Dermis microvascular lymphatic vessel endothelial cell (primary cell): ENCODE measurements around the gene ATP9A. TPM values are rescaled to one million over a fixed set of nuclear protein-coding genes. Genes with fewer than 3 reads are reported as not detected.
A peak's percentile ranks its signal among the peaks of the same experiment; 100 is the strongest.
"Not testable (repeated sequence)": the region's sequence is repeated elsewhere in the genome, so short reads cannot be mapped to it uniquely, and the experiment has no call there.

ENCODE experiments used
- DNase-seq, 2 donors: peaks; one replicate each; pipeline versions ENCODE4 v3.0.0 to v3.0.0-alpha.2; 2010; ENCODE audit warnings: low read depth in 2 of 2
- total RNA-seq: library from RNA; depleted of rRNA; stranded (reverse); fragments of >200 nt; gene quantifications from 2 replicates; pipeline ENCODE4 v1.2.1, GENCODE V29; 2014

The ATP9A gene
- total RNA-seq, 1 donor from 2014 or later: 54.0 TPM

DNA sequence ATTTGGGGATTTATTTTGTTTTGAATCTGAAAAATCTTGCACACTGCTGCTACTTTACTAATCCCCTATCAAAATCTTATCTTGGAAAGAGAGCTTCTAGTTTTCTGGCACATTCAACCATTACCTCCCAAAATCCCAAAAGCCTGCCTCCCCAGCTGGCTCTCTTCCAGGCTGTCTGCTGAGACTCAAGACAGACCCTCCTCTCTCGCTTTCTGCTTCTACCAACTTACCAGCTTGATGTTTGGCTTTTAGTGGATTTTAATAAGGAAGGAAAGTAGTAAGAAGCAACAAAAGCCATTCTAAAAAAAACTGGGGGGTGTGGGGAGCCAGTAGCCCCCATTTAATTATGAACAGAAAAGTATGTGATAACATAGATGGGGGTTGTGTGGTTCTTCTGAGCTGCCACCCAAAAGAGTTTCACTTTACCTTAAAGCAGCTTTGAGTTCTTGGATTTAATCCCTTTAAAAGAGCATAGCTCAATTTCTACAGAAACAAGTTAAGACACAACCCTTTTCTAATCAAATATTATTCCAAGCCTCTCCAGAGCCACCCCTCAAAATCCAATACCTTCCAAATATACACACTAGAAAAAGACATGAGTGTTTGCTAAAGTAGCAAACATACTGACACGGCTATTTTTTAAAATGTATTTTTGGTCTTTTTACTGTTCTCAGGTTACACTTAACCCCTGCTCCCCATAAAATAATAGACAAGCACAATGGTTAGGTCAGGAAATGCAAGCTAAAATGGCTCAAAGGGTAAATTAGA is 71.7 kb downstream of the ATP9A start:
- peak in 1 of 2 donors; percentile 34 for DNase-seq

DNA sequence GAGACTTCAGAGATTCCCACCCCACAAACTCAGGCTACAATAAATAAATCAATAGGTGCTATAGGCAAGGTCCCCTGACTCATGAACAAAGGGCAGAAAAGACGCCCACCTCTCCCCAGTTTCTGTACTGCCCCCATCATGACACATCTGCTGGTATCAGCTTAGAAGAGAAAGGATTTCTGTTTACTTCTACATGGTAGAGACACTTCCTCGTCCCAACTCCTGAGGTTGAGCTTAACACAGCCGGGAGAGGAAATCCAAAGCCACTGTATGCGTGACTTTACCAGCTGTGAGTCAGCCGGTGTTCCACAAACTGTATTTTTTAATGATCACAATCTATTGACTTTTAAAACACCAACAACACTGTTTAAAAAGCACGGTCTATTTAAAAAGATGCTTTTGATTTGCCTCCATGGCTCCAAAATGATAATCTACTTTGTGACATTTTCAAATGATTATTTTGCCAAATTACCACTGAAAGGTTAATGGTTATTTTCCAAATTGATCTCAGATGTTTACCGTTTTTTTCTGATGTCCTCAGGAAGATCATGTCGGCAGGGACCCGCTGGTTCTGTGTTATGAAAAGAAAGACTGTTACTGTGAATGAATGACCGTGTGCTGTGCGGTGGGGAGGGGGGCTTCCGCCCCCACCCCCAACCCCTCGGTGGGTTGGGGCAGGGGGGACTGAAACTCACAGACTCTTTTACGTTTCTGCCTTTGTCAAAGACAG is 72.5 kb downstream of the ATP9A start:
- DNase-seq: peak; percentile 70 to 97

DNA sequence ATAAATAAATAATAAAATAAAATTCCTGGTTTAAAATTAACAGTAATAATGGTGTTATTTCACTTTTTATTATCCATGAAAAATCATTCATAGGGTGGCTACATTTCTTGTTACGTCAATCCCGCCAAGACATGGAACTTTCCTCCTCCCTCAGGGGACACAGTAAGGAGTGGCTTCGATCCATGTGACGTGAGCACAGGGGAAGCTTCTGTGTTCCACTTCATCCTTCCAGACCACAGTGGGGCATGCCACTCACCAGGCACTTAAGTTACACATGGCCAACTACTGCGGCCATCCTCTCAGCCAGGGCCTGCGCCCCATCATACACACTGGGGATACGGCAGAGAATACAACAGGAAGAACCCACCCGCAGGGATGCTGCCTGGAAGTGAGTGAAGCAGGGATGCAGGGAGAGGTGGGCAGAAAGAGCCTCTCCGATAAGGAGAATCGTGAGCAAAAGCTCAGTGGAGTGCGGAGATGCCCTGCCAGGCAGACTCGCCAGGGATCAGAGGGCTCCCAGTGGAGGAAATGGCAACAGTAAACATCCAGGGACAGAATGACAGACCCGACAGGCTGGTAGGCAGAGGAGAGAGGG is 75.3 kb downstream of the ATP9A start:
- DNase-seq: no peak

GRCh38 chr20:51691703-51692102 is 76.5 kb downstream of the ATP9A start:
- DNase-seq: no peak

GRCh38 chr20:51688600-51689244 is 79.5 kb downstream of the ATP9A start:
- DNase-seq: no peak

- DNase-seq: no peak
These were observed 80.6 kb downstream of the ATP9A start for GRCh38 chr20:51687630-51688029.

DNA sequence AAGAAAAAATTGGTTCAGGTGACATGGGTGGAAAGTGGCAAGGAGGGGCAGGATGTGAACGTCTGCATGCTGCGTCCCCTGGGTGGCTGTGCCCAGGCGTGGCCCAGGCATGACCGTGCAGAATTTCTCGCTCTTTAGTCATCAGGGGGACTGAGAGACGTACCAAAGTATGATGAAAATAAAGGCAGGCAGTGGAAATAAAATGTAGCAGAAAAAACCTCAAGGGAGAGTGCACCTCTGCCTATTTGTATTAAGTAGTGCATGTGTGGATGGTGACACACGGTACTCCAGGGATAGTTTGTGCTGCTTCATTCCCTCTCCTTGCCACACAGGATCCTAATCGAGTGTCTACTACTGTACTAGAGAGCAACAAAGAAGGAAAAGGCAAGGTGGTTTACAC is 81.1 kb downstream of the ATP9A start:
- DNase-seq: peak in 1 of 2 donors; percentile 22

- not testable (repeated sequence) for DNase-seq
These were observed 82.7 kb downstream of the ATP9A start for GRCh38 chr20:51685494-51685893.

- no peak for DNase-seq
These were observed 88.0 kb downstream of the ATP9A start for GRCh38 chr20:51680067-51680749.

GRCh38 chr20:51679254-51679921 is 88.8 kb downstream of the ATP9A start:
- no peak for DNase-seq

DNA sequence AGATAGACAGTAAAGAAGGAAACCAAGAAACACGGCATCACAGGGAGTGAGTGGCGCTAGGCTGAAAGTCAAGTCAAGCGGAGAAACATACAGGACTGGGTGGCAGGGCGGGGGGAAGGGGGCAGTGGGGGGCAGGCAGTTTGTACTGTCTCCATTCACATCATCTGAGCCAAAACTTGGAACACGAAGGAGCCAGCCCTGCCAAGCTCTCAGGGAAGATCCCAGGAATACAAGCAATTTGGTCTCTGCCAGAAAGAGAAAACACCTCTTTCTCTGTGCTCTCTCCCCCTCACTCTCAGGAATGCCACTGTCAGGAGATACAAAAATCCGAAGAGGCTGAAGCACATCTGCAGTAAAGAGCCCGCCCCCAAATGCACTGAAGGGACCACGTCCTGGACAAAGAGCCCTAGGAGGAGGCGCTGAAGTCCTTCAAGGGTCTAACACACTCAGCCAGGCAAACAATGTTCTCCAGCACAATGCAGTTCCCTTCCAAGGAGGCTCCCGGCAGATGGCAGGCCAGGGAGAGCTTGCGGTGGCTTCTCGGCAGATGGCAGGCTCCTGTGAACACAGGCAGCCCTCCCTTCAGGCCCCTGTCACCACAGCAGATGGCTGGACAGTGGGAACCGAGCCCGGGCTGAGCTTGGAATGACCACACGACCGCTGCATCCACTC is 90.0 kb downstream of the ATP9A start:
- DNase-seq: no peak

DNA sequence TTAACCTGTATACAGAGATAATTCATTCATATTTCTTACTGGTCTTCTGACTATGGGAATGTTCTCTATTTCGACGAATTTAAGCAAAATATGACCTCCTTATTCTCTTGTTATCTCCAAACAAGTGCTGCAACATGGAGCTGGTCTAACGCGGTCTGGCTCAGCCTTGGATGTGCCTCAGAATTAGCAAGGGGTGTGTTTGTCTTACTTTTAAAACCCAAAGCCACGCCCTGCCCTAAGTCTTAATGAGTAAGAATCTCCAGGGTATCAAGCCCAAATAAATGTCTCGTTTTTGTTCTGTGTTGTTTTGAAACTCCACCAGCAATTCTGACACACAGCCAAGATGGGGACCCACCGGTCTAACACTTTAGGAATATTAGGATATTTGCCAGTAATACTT is 99.2 kb downstream of the ATP9A start:
- no peak for DNase-seq

DNA sequence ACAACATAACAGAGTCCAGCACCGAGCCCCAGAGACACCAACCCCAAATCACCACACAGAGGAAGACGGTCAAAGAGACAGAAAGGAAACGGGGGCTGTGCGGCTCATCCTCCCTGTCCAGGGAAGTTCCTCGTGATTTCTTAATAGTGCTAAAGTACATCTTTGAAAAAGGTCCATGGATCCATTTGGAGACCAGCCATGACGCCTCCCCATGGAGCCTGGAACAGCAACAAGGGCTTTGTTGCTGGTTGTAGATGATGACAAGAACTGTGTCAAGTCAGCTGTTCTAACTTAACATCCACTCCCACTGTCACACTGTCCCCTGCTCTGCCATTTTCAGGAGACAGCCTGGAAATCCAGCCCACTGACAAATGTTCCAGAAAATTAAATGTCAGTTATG is 99.7 kb downstream of the ATP9A start:
- DNase-seq: no peak

GRCh38 chr20:51667491-51667890 is 100.7 kb downstream of the ATP9A start:
- no peak for DNase-seq

DNA sequence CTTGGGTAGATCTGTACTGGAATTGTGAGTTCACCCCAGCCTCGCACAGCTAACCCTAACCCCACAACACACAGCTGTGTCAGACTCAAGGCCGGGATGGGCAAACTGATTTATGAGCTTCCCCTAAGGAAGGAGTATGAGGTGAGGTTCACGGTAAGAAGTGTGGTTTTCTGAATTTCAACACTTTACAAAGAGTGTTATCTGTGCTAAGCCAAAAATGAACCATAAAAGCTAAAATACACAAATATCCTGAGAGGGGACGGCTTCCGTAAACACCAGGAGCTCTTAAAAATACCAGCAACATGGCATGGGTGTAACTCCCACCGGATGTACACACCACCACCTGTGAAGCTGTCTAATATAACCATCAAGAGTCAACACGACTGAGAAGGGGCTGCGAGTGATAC is 101.2 kb downstream of the ATP9A start:
- DNase-seq: no peak

DNA sequence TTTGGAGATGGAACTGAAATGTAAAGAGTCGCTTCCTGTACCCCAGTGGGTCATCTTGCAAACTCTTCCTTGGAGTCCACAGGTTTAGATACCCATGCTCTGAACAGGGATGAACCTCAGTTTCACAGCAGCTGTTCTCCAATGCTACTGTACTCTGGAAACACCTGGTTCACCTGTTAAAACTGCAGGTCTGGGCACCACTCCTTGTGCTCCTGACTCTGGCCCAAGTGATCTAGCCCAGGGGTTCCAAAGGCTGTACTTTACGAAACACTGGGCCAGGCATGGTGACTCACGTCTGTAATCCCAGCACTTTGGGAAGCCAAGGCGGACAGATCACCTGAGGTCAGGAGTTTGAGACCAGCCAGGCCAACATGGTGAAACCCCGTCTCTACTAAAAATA is 102.1 kb downstream of the ATP9A start:
- DNase-seq: no peak

GRCh38 chr20:51665543-51666118 is 102.6 kb downstream of the ATP9A start:
- no peak for DNase-seq

DNA sequence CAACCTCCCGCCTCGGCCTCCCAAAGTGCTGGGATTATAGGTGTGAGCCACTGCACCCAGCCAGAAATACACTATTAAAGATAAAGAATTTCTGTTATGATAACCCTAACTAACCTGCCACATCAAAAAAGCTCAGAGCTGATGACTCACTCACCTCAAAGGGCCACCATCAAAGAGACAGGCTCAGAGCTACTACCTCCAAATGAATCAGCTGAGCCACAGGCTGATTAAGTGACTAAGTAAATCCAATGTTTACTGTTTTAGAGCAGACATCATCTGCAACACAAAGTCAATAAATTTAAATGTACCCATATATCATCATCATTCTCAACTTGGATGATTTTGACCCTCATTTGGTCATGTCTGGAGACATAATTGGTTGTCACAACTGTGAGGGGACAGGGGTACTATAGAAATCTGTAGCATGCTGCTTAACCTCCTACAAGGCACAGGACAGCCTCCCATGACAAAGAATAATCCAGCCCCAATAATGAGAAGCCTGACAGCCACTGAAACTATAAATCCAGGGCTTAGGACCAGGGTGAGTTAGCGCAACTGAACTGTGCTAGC is 106.5 kb downstream of the ATP9A start:
- DNase-seq: peak; percentile 54 to 93
